Erythroblast (primary cell): ENCODE measurements around the gene CCR3.

Source experiments
- GATA1 ChIP-seq: IDR thresholded peaks from 2 replicates; pipeline ENCODE4 v1.6.1; 2011; ENCODE audit warnings: low read depth, mild to moderate bottlenecking, control low read depth, low read length, moderate library complexity
- POLR2A ChIP-seq: IDR thresholded peaks from 2 replicates; pipeline ENCODE4 v1.6.1; 2011; ENCODE audit warnings: mild to moderate bottlenecking, low read length

DNA sequence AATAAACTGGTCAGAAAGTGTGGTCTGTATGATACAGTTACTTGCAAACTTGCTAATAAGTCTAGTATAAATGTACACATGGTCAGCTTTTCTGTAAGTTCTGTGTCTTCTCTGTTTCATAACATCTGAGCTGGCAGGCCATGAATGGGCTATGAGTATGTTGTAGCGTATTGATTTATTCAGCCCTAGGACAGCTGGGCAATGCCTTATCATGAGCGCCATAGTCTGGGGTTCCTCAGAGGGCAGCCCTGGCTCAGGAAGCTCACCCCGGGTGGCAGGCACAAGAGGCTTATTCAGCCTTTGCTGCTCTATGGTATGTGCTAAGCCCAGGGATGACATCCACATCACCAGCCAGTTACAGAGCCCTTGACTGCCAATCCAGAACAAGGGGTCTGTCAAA lies 61.0 kb downstream of the CCR3 start:
- no peak for TF ChIP-seq POLR2A
- no peak for TF ChIP-seq GATA1
